GM12891 (cell line): Measurements from ENCODE around the gene GAK.

Experiments
- POLR2A ChIP-seq: IDR thresholded peaks from 2 replicates; pipeline ENCODE4 v1.6.1; 2011; ENCODE audit warnings: low read depth, low read length, control low read depth
- POLR2AphosphoS5 ChIP-seq: IDR thresholded peaks from 2 replicates; pipeline ENCODE4 v1.6.1; 2011; ENCODE audit warnings: low read depth, low read length, control low read depth
- SPI1 ChIP-seq: IDR thresholded peaks from 2 replicates; pipeline ENCODE4 v1.6.1; 2011; ENCODE audit warnings: low read depth, low read length, control low read depth

GRCh38 chr4:945274-946102, 13.4 kb upstream of the GAK start:
- TF ChIP-seq POLR2A (no peak), SPI1 (no peak), POLR2AphosphoS5 (no peak)
